T1000 (cell line): ENCODE measurements around the gene VAV2.

Experiments
- DNase-seq: peaks from one replicate; lab custom pipeline; 2025; ENCODE audit warnings: mixed read lengths; lab: John Stamatoyannopoulos, UW

Gene VAV2

GRCh38 chr9:133795049-133795448, 197.1 kb downstream of the VAV2 start:
- DNase-seq, result no peak

- no peak for DNase-seq
These were observed 197.9 kb downstream of the VAV2 start for GRCh38 chr9:133794016-133794760.

GRCh38 chr9:133793471-133793870, 198.7 kb downstream of the VAV2 start:
- no peak for DNase-seq

- DNase-seq, result peak; percentile 65
These were observed 199.2 kb downstream of the VAV2 start for GRCh38 chr9:133792721-133793470.

GRCh38 chr9:133791735-133792649, 200.1 kb downstream of the VAV2 start:
- no peak for DNase-seq

- no peak for DNase-seq
These were observed 201.1 kb downstream of the VAV2 start for GRCh38 chr9:133791069-133791468.

GRCh38 chr9:133789778-133790177, 202.3 kb downstream of the VAV2 start:
- no peak for DNase-seq

GRCh38 chr9:133788819-133789717, 203.1 kb downstream of the VAV2 start:
- no peak for DNase-seq

- no peak for DNase-seq
These were observed 203.9 kb downstream of the VAV2 start for GRCh38 chr9:133788045-133788818.

- no peak for DNase-seq
These were observed 204.4 kb downstream of the VAV2 start for GRCh38 chr9:133787754-133788025.

GRCh38 chr9:133786907-133787753, 205.0 kb downstream of the VAV2 start:
- no peak for DNase-seq

- DNase-seq, result no peak
These were observed 205.8 kb downstream of the VAV2 start for GRCh38 chr9:133786371-133786753.

- no peak for DNase-seq
These were observed 206.3 kb downstream of the VAV2 start for GRCh38 chr9:133785753-133786370.

- no peak for DNase-seq
These were observed 207.2 kb downstream of the VAV2 start for GRCh38 chr9:133784731-133785561.

- DNase-seq, result no peak
These were observed 208.8 kb downstream of the VAV2 start for GRCh38 chr9:133783331-133783731.

- DNase-seq, result no peak
These were observed 209.7 kb downstream of the VAV2 start for GRCh38 chr9:133782157-133783130.

- DNase-seq, result no peak
These were observed 210.3 kb downstream of the VAV2 start for GRCh38 chr9:133781828-133782135.
